HUES48 (cell line): ENCODE results near the gene TRIP4.
"Not testable (repeated sequence)": the region's sequence is repeated elsewhere in the genome, so short reads cannot be mapped to it uniquely, and the experiment has no call there.

Source experiments
- H3K27ac ChIP-seq: one replicate; pipeline ENCODE4 v1.7.0; 2013; ENCODE audit warnings: low read depth, low read length, inconsistent platforms
- H3K27me3 ChIP-seq: 2 replicates; pipeline ENCODE4 v1.6.1; 2013; ENCODE audit warnings: mild to moderate bottlenecking, low read length; ENCODE audit not compliant: control insufficient read depth, insufficient read depth
- H3K36me3 ChIP-seq: 2 replicates; pipeline ENCODE4 v1.6.1; 2013; ENCODE audit warnings: low read length; ENCODE audit not compliant: control insufficient read depth, insufficient read depth
- H3K4me1 ChIP-seq: 2 replicates; pipeline ENCODE4 v1.6.1; 2013; ENCODE audit warnings: mild to moderate bottlenecking, low read length; ENCODE audit not compliant: control insufficient read depth, insufficient read depth
- H3K4me3 ChIP-seq: 2 replicates; pipeline ENCODE4 v1.5.1; 2013; ENCODE audit warnings: mild to moderate bottlenecking, low read depth, low read length
- H3K9ac ChIP-seq: 2 replicates; pipeline ENCODE4 v1.6.1; 2013; ENCODE audit warnings: mild to moderate bottlenecking, low read depth, low read length, moderate library complexity
- H3K9me3 ChIP-seq: 2 replicates; pipeline ENCODE4 v1.6.1; 2013; ENCODE audit warnings: low read length; ENCODE audit not compliant: control insufficient read depth, insufficient read depth

The TRIP4 gene

DNA sequence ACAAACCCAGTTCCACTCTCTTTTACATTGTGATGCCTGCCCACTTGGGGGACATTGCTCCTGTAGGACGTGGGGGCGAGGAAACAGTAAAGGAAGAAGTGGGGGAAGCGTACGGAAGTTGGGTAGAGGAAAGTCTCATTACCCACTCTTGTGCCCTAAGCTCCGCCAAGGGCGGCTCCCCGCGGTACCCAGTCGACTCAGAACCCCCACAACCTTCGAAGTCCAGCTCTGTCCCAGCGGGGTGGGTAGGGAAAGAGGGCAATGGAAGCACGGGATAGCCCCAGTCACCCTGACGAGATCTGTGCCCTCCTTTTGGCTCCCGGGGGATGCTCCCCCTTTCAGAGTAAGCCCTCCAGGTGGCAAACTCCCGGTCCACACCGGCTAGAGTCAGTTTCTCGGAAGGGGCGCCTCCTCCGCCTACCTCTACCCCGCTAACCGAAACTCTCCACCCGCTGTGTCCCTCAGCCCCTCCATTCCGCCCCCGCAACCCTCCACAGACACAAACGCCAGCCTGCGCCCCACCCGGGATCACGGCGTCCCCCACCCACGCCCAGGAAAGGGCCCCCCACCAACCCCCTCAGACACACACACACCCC is 32.2 kb upstream of the TRIP4 start:
- Histone ChIP-seq H3K27me3 (no peaks in the 10 kb centered on the region), H3K4me1 (peaks cover 6% of the 10 kb centered on the region; the same call in 1 of the 2 replicates), H3K27ac (peak overlapping the region; percentile 91), H3K4me3 (peak overlapping the region; percentile 97), H3K9ac (peak overlapping the region; percentile 80), H3K36me3 (no peaks in the 10 kb centered on the region), H3K9me3 (no peaks in the 10 kb centered on the region)

DNA sequence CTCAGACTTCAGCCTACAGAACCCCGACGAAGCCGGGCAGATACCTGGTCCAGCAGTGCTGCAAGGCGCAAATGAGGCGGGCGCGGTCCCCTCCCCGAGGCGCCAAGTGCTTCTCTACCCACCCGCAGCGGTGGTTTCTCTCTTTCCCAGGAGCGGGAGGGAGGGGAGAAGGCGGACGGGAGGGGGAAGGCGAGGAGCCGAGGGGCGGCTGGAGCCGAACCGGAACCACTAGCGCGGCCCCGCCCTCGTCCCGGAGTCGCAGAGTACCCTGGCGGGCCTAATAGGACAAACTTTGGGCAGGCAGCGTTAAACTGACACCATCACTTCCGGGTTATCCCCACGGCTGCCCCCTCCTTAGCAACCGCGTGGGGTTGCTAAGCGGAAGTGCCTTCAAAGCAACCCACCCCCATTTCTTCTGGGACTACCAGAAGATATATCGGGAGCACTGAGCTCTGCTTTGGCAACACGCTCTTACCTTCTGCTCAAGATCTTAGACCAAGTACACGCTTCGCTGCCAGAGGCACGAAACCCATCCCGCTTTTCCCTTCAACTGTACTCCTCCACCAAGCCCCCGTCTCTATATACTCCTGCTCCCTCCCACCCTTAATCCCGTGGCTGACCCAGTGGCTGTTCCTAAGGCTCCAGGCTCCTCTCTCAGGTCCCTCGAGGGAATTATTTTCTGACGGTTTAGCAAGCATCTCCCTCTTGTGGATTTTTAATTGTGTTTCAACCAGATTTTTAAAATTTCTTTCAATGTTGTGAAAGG is 31.5 kb upstream of the TRIP4 start, which contains the start of gene CSNK1G1:
CSNK1G1 (minus strand) TSS at position 230 of the 766 bp plus-strand sequence. CDS start 55,674 bp downstream, outside the sequence.
- Histone ChIP-seq H3K9ac (peak within 1 kb of the TSS; percentile 80), H3K4me3 (peak within 1 kb of the TSS; percentile 97), H3K27ac (peak within 1 kb of the TSS; percentile 91), H3K36me3 (peaks cover 4% of the 10 kb centered on the region; the same call in 1 of the 2 replicates), H3K9me3 (no peaks in the 10 kb centered on the region), H3K4me1 (peaks cover 6% of the 10 kb centered on the region; the same call in 1 of the 2 replicates), H3K27me3 (no peaks in the 10 kb centered on the region)

DNA sequence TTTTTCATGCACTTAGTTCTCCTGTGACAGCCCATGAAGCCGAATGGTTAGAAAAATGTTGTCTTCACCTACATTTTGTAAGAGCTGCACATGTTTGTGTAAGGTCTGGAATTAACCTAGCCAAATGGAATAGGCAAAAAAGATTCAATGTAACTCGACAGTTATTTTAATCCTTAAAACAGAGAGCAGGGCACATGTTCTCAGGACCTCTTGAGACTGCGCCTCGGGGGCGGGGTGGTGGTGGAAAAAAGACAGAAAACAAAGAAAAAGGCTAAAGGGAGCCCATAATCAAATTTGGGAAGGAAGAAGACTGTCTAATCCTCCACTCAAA is 31.0 kb upstream of the TRIP4 start:
- Histone ChIP-seq H3K27me3 (no peaks in the 10 kb centered on the region), H3K4me1 (peaks cover 6% of the 10 kb centered on the region; the same call in 1 of the 2 replicates), H3K27ac (peak overlapping the region; percentile 91), H3K4me3 (peak overlapping the region; percentile 97), H3K9me3 (no peaks in the 10 kb centered on the region), H3K9ac (no peak overlapping the region), H3K36me3 (peaks cover 6% of the 10 kb centered on the region; the same call in 1 of the 2 replicates)

DNA sequence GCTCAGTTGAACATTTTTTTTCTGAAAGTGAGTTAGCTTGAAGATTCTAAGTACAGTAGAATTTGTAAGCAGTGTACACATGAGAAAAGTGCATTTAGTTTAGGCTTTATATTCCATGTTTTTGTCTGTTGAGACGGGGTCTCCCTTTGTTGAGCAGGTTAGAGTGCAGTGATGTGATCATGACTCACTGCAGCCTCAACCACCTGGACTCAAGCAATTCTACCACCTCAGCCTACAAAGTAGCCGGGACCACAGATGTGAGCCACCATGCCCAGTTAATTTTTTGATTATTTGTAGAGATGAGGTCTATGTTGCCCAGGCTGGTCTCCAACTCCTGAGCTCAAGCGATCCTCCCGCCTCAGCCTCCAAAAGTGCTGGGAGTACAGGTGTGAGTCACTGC is 26.4 kb upstream of the TRIP4 start:
- Histone ChIP-seq H3K27ac (no peak overlapping the region), H3K4me3 (no peak overlapping the region), H3K4me1 (no peaks in the 10 kb centered on the region), H3K9ac (no peak overlapping the region), H3K36me3 (peaks cover 14% of the 10 kb centered on the region), H3K27me3 (no peaks in the 10 kb centered on the region), H3K9me3 (no peaks in the 10 kb centered on the region)

DNA sequence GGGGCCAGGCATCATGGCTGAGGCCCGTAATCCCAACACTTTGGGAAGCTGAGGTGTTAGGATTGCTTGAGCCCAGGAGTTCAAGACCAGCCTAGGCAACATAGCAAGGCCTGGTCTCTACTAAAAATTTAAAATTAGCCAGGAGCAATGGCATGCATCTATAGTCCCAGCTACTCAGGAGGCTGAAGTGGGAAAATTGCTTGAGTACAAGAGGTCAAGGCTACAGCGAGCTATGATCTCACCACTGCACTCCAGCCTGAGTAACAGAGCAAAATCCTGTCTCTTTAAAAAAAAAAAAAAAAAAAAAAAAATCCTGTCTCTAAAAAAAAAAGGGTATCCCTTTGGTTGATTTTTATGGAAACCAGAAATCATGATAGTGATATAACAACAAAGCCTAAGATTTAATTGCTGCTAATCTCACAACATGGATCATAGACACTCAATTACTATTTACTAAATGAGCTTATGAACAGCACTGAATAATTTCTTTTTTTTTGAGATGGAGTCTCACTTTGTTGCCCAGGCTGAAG is 18.5 kb upstream of the TRIP4 start:
- no peaks in the 10 kb centered on the region for H3K27me3 ChIP-seq
- no peak overlapping the region for H3K27ac ChIP-seq
- H3K36me3 ChIP-seq: peaks cover 24% of the 10 kb centered on the region
- no peak overlapping the region for H3K4me3 ChIP-seq
- no peak overlapping the region for H3K9ac ChIP-seq
- no peaks in the 10 kb centered on the region for H3K4me1 ChIP-seq
- H3K9me3 ChIP-seq: no peaks in the 10 kb centered on the region

DNA sequence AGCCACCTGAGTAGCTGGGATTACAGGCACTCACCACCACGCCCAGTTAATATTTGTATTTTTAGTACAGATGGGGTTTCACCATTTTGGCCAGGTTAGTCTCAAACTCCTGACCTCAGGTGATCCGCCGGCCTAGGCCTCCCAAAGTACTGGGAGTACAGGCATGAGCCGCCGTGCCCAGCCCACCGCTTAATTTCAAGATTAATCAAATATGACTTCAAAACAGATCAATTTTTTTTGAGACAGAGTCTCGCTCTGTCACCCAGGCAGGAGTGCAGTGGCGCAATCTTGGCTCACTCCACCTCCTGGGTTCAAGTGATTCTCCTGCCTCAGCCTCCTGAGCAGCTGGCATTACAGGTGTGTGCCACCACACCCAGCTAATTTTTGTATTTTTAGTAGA is 16.3 kb upstream of the TRIP4 start:
- not testable (repeated sequence) for H3K9ac ChIP-seq, H3K4me1 ChIP-seq, H3K4me3 ChIP-seq, H3K9me3 ChIP-seq, H3K27me3 ChIP-seq, H3K27ac ChIP-seq
- H3K36me3 ChIP-seq: peaks cover 37% of the 10 kb centered on the region

DNA sequence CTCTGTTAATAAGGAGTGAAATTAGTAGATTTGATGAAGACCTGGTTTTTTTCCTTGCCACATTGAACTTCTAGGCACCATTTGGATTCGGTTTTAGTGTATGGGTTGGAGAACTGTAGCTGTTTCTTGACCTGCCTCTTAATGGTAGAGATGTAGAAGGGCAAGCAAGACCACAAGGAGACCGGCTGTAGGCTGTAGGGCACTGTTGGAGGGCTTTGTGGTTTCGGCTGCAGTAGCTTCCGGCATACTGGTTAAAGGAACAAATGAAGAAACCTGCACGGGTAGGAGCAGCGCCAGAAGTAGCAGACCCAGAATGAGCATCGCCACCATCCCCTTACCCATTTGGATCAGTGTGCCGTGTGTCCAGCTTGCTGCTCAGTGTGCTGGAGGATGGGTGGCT is 14.3 kb upstream of the TRIP4 start:
- Histone ChIP-seq H3K9me3 (no peaks in the 10 kb centered on the region), H3K4me3 (no peak overlapping the region), H3K36me3 (peaks cover 46% of the 10 kb centered on the region), H3K4me1 (no peaks in the 10 kb centered on the region), H3K27me3 (no peaks in the 10 kb centered on the region), H3K9ac (no peak overlapping the region), H3K27ac (no peak overlapping the region)

DNA sequence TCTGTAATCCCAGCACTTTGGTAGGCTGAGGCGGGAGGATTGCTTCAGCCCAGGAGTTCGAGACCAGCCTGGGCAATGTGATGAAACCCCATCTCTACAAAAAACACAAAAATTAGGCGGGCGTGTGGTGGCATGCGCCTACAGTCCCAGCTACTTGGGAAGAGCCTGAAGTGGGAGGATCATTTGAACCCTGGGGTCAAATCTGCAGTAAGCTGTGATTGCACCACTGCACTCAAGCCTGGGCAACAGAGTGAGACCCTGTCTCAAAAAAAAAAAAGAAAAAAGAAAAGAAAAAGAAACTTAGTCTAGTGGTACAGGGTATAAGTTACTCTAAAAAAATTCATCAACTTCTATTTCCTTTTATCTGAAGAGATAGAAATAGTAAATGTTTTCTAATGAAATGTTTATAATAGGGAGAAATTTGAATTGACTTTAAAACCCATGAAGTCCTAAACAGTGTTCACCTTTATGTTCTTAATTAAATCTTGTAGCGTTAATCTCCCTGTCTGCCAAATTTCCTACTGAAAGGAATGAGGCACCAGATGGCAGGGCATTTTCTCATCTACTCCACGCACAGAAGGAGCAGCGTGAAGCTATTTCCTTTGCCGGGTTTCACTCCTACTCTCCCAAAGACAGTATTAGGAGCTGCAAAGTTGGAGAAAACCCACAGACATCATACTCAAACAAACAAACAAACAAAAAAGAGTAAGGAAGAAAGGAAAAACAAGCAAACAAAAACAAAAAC is 8.2 kb upstream of the TRIP4 start:
- H3K9me3 ChIP-seq: no peaks in the 10 kb centered on the region
- no peak overlapping the region for H3K27ac ChIP-seq
- no peak overlapping the region for H3K9ac ChIP-seq
- H3K4me3 ChIP-seq: peak overlapping the region; percentile 26; the same call in 1 of the 2 replicates
- no peaks in the 10 kb centered on the region for H3K4me1 ChIP-seq
- no peaks in the 10 kb centered on the region; the same call in 1 of the 2 replicates for H3K27me3 ChIP-seq
- peaks cover 37% of the 10 kb centered on the region for H3K36me3 ChIP-seq

DNA sequence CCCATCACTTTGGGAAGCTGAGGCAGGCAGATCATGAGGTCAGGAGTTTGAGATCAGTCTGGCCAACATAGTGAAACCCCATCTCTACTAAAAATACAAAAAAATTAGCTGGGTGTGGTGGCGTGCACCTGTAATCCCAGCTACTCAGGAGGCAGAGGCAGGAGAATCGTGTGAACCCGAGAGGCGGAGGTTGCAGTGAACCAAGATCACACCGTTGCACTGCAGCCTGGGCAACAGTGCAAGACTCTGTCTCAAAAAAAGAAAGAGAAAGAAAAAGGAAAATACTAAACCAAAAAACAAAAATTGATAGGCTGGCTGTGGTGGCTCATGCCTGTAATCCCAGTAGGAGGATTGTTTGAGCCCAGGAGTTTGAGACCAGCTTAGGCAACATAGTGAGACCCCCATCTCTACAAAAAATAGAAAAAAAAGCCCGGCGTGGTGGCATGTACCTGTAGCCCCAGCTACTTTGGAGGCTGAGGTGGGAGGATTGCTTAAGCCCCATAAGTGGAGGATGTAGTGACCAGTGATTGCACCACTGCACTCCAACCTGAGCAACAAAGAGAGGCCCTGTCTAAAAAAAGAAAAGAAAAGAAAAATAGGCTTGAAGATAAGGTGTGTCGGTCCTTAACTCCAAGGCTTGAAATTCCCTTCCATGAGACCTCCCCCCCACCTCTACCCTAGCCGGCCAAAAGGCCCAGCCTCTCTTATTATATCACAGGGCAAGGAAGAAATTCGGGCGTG is 7.3 kb upstream of the TRIP4 start:
- H3K27me3 ChIP-seq, H3K4me1 ChIP-seq, H3K9me3 ChIP-seq: not testable (repeated sequence)
- H3K27ac ChIP-seq: peak overlapping the region; percentile 77
- peak overlapping the region; percentile 90 for H3K4me3 ChIP-seq
- H3K36me3 ChIP-seq: peaks cover 29% of the 10 kb centered on the region
- H3K9ac ChIP-seq: peak overlapping the region; percentile 79

DNA sequence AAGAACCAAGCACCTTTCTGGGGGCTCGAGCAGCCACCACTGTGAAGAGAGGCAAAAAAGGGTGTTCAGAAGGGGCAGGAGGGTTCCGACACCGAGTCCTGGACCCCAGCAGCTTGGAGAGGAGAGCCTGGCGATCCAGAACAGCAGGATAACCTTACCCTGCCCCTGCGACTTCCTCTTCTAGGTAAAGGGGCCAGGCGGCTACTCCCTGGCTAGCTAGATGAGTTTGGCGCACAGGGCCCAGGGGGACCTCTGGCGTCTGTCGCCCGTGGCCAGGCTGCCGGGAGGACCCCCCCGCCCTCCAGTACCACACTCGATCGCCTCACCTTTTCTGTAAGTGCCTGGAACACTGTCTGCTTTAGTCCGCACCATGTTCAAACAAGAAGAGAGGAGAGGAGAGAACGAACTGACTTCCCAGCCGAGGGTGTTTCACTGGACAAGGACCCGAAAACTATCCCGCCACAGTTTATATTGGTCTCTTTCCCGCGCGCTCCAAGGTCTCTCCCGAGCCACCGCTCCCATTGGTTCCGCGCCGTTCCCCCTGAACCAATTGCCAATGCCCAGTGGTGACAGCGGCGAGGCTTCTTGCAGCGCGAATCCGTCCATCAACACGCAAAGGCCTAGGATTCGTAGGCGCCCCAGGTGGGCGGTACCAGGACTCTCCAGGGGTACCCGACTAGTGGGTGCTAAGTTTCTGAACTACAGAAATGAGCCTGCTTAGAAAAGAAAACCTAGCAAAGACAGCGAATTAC is 6.5 kb upstream of the TRIP4 start, which contains the start of gene PCLAF:
PCLAF (minus strand) TSS at position 442 of the 752 bp plus-strand sequence; CDS start at position 372, 70 bp downstream.
- Histone ChIP-seq H3K4me1 (no peaks in the 10 kb centered on the region), H3K27ac (peak within 1 kb of the TSS; percentile 77), H3K4me3 (peak within 1 kb of the TSS; percentile 90), H3K27me3 (no peaks in the 10 kb centered on the region; the same call in none of the 2 replicates), H3K9ac (peak within 1 kb of the TSS; percentile 79), H3K36me3 (peaks cover 20% of the 10 kb centered on the region), H3K9me3 (no peaks in the 10 kb centered on the region)
